HEK293 (cell line): Measurements from ENCODE around the gene SEMA3G.

Source experiments
- TF ChIP-seq, protein P1 (sequence below): fragments of 450-650 bp; formaldehyde crosslinking; IDR thresholded peaks from 2 replicates; pipeline ENCODE4 v1.5.1; 2016; ENCODE audit warnings: missing biosample characterization, missing genetic modification characterization
- TF ChIP-seq, protein P2 (sequence below): fragments of 450-650 bp; formaldehyde crosslinking; conservative IDR thresholded peaks from 2 replicates; pipeline ENCODE4 v1.5.1; 2016; ENCODE audit warnings: low read depth, missing biosample characterization, missing genetic modification characterization
- TF ChIP-seq, protein P3 (sequence below): fragments of 450-650 bp; formaldehyde crosslinking; IDR thresholded peaks from 2 replicates; pipeline ENCODE4 v1.5.1; 2016; ENCODE audit warnings: missing biosample characterization, missing genetic modification characterization

DNA sequence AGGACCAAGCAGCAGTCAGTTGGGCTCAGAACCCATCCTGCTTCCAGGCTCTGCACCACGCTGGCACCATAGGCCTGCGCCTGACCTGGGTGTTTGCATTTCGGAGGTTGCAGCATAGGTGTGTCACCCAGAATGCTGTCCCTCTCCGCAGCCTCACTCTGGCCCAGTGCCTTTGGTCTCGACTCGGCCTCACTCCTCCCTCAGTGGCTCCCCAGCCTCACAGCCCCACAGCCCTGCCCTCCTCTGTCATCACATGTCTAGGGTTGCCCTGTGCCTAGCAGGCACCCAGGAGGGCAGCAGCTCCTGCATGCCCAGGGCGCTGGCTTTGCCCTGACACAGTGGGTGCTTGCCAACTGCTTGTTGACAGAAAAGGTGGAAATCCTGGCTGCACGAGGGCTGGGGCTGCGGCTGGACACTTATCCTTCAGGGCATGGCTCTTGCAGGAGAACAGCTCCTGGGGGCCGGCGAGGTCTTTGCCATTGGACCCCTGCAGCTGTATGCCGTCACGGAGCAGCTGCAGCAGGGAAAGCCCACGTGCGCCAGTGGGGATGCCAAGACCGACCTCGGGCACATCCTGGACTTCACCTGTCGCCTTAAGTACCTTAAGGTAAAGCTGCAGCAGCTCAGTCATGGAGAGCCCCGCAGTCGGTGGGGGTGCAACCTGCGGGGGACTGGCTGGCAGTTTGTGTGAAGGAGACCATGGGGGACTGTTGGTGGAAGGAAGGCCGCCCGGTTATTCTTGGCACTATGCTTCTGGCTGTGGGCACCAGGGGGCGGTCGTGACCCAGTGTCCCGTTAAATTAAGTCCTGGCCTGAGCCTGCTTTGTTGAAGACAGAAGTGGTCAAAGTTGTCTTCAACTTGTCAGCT lies 26.7 kb upstream of the SEMA3G start:
- TF ChIP-seq, protein P1, sequence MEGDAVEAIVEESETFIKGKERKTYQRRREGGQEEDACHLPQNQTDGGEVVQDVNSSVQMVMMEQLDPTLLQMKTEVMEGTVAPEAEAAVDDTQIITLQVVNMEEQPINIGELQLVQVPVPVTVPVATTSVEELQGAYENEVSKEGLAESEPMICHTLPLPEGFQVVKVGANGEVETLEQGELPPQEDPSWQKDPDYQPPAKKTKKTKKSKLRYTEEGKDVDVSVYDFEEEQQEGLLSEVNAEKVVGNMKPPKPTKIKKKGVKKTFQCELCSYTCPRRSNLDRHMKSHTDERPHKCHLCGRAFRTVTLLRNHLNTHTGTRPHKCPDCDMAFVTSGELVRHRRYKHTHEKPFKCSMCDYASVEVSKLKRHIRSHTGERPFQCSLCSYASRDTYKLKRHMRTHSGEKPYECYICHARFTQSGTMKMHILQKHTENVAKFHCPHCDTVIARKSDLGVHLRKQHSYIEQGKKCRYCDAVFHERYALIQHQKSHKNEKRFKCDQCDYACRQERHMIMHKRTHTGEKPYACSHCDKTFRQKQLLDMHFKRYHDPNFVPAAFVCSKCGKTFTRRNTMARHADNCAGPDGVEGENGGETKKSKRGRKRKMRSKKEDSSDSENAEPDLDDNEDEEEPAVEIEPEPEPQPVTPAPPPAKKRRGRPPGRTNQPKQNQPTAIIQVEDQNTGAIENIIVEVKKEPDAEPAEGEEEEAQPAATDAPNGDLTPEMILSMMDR = no peak
- TF ChIP-seq, protein P2, sequence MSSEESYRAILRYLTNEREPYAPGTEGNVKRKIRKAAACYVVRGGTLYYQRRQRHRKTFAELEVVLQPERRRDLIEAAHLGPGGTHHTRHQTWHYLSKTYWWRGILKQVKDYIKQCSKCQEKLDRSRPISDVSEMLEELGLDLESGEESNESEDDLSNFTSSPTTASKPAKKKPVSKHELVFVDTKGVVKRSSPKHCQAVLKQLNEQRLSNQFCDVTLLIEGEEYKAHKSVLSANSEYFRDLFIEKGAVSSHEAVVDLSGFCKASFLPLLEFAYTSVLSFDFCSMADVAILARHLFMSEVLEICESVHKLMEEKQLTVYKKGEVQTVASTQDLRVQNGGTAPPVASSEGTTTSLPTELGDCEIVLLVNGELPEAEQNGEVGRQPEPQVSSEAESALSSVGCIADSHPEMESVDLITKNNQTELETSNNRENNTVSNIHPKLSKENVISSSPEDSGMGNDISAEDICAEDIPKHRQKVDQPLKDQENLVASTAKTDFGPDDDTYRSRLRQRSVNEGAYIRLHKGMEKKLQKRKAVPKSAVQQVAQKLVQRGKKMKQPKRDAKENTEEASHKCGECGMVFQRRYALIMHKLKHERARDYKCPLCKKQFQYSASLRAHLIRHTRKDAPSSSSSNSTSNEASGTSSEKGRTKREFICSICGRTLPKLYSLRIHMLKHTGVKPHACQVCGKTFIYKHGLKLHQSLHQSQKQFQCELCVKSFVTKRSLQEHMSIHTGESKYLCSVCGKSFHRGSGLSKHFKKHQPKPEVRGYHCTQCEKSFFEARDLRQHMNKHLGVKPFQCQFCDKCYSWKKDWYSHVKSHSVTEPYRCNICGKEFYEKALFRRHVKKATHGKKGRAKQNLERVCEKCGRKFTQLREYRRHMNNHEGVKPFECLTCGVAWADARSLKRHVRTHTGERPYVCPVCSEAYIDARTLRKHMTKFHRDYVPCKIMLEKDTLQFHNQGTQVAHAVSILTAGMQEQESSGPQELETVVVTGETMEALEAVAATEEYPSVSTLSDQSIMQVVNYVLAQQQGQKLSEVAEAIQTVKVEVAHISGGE (tag by site-specific recombination) = peak; percentile 41; the same call in 1 of the 2 replicates
- TF ChIP-seq, protein P3, sequence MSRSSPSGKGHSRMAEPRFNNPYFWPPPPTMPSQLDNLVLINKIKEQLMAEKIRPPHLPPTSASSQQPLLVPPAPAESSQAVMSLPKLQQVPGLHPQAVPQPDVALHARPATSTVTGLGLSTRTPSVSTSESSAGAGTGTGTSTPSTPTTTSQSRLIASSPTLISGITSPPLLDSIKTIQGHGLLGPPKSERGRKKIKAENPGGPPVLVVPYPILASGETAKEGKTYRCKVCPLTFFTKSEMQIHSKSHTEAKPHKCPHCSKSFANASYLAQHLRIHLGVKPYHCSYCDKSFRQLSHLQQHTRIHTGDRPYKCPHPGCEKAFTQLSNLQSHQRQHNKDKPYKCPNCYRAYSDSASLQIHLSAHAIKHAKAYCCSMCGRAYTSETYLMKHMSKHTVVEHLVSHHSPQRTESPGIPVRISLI = no peak
